Measurements from ENCODE around the gene TBX5.

The TBX5 gene

DNA sequence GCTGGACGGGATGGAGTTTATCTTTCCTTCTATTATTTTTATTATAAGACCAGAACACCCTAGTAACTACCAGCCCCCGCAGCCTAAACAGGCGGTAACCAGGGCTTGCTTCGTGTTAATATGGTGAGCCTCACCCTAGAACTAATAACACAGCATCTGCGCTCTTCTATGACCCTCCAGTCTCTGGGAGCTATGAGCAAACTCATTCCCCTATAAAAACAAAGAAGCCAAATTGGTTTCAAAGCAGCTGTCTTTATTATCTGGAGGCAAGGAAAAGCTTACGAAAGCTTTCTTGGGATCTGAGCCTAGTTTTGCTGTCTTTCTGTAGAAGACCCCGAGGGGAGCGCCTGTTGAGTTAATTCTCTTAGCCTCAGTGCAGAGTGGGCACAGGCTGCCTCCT lies 85.0 kb downstream of the TBX5 start:
- DNase-seq (ENCODE audit: low read depth), result no peak

DNA sequence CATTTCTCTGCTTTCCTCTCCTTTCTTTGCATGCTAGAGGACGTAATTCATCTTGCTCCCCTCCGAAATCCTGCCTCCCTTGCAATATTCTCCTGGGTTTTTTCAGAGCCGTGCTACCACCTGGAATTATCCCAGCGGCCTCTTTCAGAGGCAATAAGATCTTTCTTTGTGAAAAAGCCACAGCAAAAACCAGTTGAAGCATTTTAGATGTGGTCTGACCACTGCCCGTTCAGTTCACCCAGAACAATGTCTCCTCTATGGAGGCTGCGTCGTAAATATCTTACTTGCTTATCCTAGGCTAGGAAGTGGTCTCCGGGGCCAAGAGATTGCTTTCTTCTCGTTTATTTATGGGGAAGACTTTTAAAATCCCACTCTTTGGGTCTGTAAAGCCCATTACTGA lies 85.8 kb downstream of the TBX5 start:
- no peak for DNase-seq (ENCODE audit: low read depth)

- DNase-seq (ENCODE audit: low read depth), result peak; percentile 29
Observed at GRCh38 chr12:114319422-114319821, 86.5 kb downstream of the TBX5 start.

- no peak for DNase-seq (ENCODE audit: low read depth)
Observed at GRCh38 chr12:114318984-114319383, 87.0 kb downstream of the TBX5 start.

- DNase-seq (ENCODE audit: low read depth), result peak; percentile 40
Observed at GRCh38 chr12:114316076-114316475, 89.9 kb downstream of the TBX5 start.

- DNase-seq (ENCODE audit: low read depth), result no peak
Observed at GRCh38 chr12:114314974-114315720, 90.8 kb downstream of the TBX5 start.

- no peak for DNase-seq (ENCODE audit: low read depth)
Observed at GRCh38 chr12:114314403-114314802, 91.5 kb downstream of the TBX5 start.

- DNase-seq (ENCODE audit: low read depth), result no peak
Observed at GRCh38 chr12:114313910-114314309, 92.0 kb downstream of the TBX5 start.

- peak; percentile 57 for DNase-seq (ENCODE audit: low read depth)
Observed at GRCh38 chr12:114311974-114312373, 94.0 kb downstream of the TBX5 start.

DNA sequence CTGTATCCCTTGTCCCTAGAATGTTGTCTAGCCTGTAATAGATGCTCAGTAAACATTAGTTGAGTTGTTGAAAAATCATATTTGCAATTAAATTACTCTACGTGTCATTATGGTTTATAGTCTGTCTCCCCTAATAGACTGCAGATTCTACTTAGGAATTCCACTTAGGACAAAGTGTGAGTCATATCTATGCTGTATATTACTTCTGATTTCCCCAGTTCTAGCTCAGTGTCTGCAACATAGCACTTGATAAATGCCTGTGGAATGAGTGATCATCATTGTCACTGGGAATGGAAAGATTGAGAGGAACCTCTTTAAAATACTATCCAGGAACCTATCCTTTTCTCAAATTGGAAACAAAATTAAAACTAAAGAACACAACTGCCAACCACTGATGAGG lies 99.3 kb downstream of the TBX5 start:
- peak; percentile 73 for DNase-seq (ENCODE audit: low read depth)

- DNase-seq (ENCODE audit: low read depth), result no peak
Observed at GRCh38 chr12:114305446-114305845, 100.5 kb downstream of the TBX5 start.
